HG02973 (cell line): ENCODE results near the gene ADAMTS17.
"Not testable (repeated sequence)": the region's sequence is repeated elsewhere in the genome, so short reads cannot be mapped to it uniquely, and the experiment has no call there.

Experiments used
- ATAC-seq: cut with Tn5 transposase; IDR thresholded peaks from one replicate; pipeline ENCODE4 v1.9.1; 2021; ENCODE audit warnings: moderate library complexity; ENCODE audit not compliant: unreplicated experiment

Gene ADAMTS17

GRCh38 chr15:99985878-99986277, 355.9 kb downstream of the ADAMTS17 start:
- no peak for ATAC-seq

- ATAC-seq, result no peak
These were observed 357.1 kb downstream of the ADAMTS17 start for GRCh38 chr15:99984491-99985243.

GRCh38 chr15:99983886-99984286, 357.9 kb downstream of the ADAMTS17 start:
- no peak for ATAC-seq

- ATAC-seq, result no peak
These were observed 358.4 kb downstream of the ADAMTS17 start for GRCh38 chr15:99983171-99983885.

- no peak for ATAC-seq
These were observed 359.1 kb downstream of the ADAMTS17 start for GRCh38 chr15:99982662-99983061.

- ATAC-seq, result no peak
These were observed 359.7 kb downstream of the ADAMTS17 start for GRCh38 chr15:99981839-99982658.

- ATAC-seq, result no peak
These were observed 360.6 kb downstream of the ADAMTS17 start for GRCh38 chr15:99981191-99981647.

- no peak for ATAC-seq
These were observed 361.0 kb downstream of the ADAMTS17 start for GRCh38 chr15:99980752-99981151.

- ATAC-seq, result not testable (repeated sequence)
These were observed 361.9 kb downstream of the ADAMTS17 start for GRCh38 chr15:99979886-99980285.

- no peak for ATAC-seq
These were observed 362.4 kb downstream of the ADAMTS17 start for GRCh38 chr15:99979371-99979770.

GRCh38 chr15:99978426-99978825, 363.3 kb downstream of the ADAMTS17 start:
- ATAC-seq, result no peak

GRCh38 chr15:99977929-99978328, 363.8 kb downstream of the ADAMTS17 start:
- no peak for ATAC-seq

GRCh38 chr15:99976811-99977271, 364.9 kb downstream of the ADAMTS17 start:
- no peak for ATAC-seq

GRCh38 chr15:99976000-99976399, 365.8 kb downstream of the ADAMTS17 start:
- no peak for ATAC-seq

GRCh38 chr15:99974246-99974645, 367.5 kb downstream of the ADAMTS17 start:
- no peak for ATAC-seq

GRCh38 chr15:99973351-99973750, 368.4 kb downstream of the ADAMTS17 start:
- no peak for ATAC-seq

GRCh38 chr15:99970891-99971430, 370.8 kb downstream of the ADAMTS17 start:
- no peak for ATAC-seq

GRCh38 chr15:99969261-99969920, 372.4 kb downstream of the ADAMTS17 start:
- no peak for ATAC-seq

- no peak for ATAC-seq
These were observed 373.9 kb downstream of the ADAMTS17 start for GRCh38 chr15:99967841-99968371.

- ATAC-seq, result no peak
These were observed 375.0 kb downstream of the ADAMTS17 start for GRCh38 chr15:99966815-99967214.
